ENCODE data around the gene MTUS2.

DNA sequence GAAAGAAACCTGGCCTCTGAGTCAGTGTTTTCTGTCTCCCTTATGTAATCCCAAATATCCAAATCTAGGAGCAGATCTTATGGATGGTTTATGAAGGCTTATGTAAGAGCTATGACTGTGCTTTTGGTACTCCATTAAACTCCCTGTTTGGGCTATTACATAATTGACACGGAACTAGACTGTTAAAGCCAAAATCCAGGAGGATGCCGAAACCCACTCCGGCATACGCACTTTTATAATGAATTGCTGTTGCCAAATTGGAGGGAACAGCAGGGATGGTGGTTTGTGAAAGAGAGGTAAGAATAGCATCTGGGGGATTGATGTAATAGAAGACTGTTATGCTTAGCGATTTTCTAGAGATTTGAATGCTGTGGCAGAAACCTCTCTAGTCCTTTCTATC is 2.0 kb downstream of the MTUS2 start:
- TF ChIP-seq HOXB6 (CRISPR knock-in tag; IDR thresholded peaks at IDR 0.05; ENCODE audit: borderline replicate concordance) = no peak
- TF ChIP-seq HNRNPL (IDR thresholded peaks at IDR 0.05; ENCODE audit: low read depth, low read length) = no peak
- TF ChIP-seq MAZ (CRISPR knock-in tag; conservative IDR thresholded peaks at IDR 0.05 in 1 of 2, IDR thresholded peaks at IDR 0.05 in 1 of 2) = no peak
- no peak for TF ChIP-seq POLR2A (conservative IDR thresholded peaks at IDR 0.05)
- TF ChIP-seq BMI1 (IDR thresholded peaks at IDR 0.05; ENCODE audit: low read length) = no peak
- no peak for TF ChIP-seq MEF2A (IDR thresholded peaks at IDR 0.05; ENCODE audit: control insufficient read depth, low read depth, low read length)
- no peak for TF ChIP-seq MYBL2 (IDR thresholded peaks at IDR 0.05; ENCODE audit: low read depth)
- no peak for TF ChIP-seq MYBL2 (CRISPR knock-in tag; IDR thresholded peaks at IDR 0.05; ENCODE audit: borderline replicate concordance)
- TF ChIP-seq ATF2 (CRISPR knock-in tag; IDR thresholded peaks at IDR 0.05) = no peak
- no peak for TF ChIP-seq ZNF24 (IDR thresholded peaks at IDR 0.05)
- TF ChIP-seq NRF1 (conservative IDR thresholded peaks at IDR 0.05 in 1 of 2, IDR thresholded peaks at IDR 0.05 in 1 of 2) = no peak
- no peak for TF ChIP-seq HMGXB4 (CRISPR knock-in tag; IDR thresholded peaks at IDR 0.05)
- TF ChIP-seq GABPB1 (CRISPR knock-in tag; IDR thresholded peaks at IDR 0.05) = no peak

Data from K562 (cell line).